GM19463 (cell line): Measurements from ENCODE around the gene NPIPB5.
"Not testable (repeated sequence)": the region's sequence is repeated elsewhere in the genome, so short reads cannot be mapped to it uniquely, and the experiment has no call there.

Source experiments
- ATAC-seq: cut with Tn5 transposase; IDR thresholded peaks from one replicate; pipeline ENCODE4 v1.9.1; 2021; ENCODE audit warnings: mild to moderate bottlenecking, moderate library complexity; ENCODE audit not compliant: unreplicated experiment

The NPIPB5 gene

DNA sequence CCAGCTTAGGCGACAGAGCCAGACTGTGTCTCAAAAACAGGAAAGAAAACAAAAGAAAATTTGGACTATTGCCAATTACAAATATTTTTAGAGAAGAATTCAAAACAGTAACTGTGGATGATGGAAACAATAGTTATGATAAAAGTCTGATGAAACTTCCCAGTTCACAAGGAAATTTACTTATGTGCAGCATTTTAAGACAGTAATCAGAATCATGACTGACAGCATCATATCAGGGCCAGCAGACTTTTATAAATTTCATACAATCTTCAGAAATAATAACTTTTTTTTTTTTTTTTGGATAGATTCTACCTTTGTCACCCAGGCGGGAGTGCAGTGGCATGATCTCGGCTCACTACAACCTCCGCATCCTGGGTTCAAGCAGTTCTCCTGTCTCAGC is at the start of gene NPIPB5:
Gene NPIPB5 (plus strand): TSS at position 301 of the 400 bp plus-strand sequence. CDS start 2,911 bp downstream, outside the sequence.
- not testable (repeated sequence) for ATAC-seq

DNA sequence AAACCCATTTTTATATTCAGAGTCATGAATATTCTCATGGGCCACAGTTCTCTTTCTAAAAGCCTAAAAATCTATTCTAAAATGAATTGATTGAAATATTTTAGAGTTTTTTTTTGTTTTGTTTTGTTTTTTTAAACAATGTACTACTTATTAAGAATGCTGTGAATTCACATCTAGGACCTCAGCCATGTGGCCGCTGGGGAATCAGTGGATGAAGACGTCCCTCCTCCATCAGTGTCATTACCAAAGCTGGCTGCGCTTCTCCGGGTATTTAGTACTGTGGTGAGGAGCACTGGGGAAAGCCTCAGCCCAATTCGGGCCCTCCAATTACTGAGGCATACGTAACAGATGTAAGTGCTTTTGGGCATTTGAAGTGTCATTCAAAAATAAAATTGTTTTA is 41.8 kb upstream of the NPIPB5 start:
- ATAC-seq: not testable (repeated sequence)

DNA sequence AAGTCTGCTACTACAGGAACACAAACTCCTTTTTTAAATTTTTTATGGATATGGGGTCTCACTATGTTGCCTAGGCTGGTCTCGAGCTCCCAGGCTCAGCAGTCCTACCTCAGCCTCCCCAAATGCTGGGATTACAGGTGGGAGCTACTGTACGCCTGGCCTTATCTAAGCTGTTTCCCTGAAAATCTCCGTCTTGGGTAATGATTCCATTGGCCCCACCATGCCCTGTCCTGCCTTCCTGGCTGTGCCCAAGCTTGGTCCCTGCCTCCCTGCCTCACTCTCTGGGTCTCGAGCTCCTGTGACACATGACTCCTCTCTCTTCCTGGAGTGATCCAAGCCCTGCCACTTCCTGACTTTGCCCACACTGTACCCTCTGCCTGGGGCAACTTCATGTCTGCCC is 27.3 kb downstream of the NPIPB5 start:
- ATAC-seq: not testable (repeated sequence)

DNA sequence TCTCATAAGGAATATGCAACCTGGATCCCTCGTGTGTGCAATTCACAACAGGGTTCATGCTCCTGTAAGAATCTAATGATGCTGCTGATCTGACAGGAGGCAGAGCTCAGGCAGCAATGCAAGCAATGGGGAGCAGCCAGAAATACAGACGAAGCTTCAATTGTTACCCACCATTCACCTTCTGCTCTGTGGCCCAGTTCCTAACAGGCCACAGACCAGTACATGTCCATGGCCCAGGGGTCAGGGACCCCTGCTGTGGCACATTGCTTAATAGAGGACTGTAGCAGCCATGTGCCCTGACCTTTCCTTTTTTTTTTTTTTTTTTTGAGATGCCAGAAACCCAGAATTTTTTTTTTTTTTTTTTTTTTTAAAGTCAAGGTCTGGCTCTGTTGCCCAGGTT is 34.1 kb downstream of the NPIPB5 start:
- ATAC-seq: not testable (repeated sequence)

DNA sequence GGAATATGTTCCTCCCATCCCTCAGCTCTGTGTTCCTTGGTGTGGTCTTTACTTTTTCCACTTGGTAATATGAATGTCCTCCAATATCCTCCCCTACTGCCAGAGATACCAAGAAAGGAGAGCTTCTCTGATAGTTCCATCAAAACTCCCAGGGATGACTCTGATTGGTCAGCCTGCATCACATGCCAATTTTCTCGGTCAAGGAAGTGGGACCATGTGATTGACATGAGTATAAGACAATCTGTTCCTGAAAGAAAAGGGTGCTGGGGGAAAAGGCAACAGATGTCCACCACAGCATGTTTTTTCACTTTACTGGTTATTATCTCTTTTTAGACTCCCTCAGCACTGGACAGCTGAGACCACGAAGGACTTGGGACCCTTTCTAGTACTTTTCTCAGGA is 35.9 kb downstream of the NPIPB5 start:
- not testable (repeated sequence) for ATAC-seq

DNA sequence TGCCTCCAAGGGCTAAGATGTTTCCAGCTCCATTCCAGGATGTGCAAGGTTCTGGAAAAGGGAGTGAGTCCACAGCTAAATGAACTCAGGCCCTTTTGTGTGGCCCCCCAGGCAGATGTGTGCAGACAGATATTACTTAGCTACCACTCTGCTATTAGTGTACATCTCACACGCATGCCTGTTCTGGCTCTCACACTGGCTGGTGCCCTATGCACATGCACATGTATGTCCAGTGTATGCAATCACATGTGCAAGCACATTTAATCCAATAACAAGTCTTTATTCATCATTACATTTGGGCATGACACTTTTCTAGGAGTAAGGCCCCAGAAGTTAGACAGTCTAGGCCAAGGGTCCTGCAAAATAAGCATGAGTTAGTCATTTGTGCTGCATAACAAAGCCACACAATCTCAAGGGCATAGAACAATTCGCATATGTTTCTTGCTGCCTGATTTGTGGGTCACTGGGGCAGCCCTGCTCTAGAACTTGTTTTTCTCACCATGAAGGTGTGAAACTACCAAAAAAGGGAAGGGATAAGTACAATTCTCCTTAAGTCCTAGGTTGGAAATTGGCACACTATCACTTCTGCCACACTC is 36.6 kb downstream of the NPIPB5 start:
- ATAC-seq: not testable (repeated sequence)

DNA sequence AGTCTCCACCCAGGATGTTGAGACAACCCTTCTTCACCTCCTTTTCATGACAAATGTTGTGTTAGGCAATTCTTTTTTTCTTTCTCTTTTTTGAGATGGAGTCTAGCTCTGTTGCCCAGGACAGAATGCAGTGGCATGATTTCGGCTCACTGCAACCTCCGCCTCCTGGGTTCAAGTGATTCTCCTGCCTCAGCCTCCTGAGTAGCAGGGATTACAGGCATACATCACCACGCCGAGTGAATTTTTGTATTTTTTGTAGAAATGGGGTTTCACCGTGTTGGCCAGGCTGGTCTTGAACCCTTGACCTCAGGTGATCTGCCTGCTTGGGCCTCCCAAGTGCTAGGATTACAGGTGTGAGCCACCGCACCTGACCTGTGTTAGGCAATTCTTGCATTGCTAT is 39.2 kb downstream of the NPIPB5 start:
- not testable (repeated sequence) for ATAC-seq

DNA sequence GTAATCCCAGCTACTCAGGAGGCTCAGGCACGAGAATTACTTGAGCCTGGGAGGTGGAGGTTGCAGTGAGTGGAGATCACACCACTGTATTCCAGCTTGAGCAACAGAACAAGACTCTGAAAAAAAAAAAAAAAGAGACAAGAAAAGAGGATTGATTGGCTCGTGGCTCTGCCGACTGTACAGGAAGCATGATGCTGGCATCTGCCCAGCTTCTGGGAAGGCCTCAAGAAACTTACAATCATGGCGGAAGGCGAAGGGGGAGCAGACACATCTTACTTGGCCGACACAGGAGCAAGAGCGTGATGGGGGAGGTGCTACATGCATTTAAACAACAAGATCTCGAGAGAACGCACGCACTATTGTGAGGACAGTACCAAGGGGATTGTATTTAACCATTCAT is 40.5 kb downstream of the NPIPB5 start:
- not testable (repeated sequence) for ATAC-seq

DNA sequence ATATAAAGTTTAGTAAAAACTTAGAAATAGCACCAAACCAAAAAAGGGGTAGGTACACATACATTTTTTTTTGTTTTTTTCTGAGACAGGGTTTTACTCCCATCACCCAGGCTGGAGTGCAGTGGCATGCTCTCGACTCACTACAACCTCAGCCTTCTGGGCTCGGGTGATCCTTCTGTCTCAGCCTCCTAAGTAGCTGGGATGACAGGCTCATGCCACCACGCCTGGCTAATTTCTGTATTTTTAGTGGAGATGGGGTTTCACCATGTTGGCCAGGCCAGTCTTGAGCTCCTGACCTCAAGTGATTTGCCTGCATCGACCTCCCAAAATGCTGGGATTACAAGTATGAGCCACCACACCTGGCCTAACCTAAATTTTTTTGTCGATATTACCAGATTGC is 41.0 kb downstream of the NPIPB5 start:
- not testable (repeated sequence) for ATAC-seq

DNA sequence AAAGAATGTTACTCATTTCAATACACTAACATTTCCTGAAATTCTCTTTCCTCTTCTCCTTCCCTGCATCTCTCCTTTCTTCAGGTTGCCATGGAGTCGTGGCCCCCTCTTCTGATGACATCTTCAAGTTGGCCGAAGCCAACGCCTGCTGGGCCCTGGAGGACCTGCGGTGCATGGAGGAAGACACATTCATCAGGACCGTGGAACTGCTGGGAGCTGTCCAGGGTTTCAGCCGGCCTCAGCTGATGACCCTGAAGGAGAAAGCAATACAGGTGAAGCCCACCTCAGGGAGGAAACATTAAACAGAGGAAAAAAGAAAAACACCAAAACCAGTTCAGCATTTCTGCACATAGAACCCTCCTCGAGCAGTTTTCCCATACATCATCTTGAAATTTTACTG is 46.1 kb downstream of the NPIPB5 start:
- not testable (repeated sequence) for ATAC-seq
